ENCODE results near the gene TRABD2B. TPM values are rescaled to one million over a fixed set of nuclear protein-coding genes. Genes with fewer than 3 reads are reported as not detected.

The TRABD2B gene
- total and polyA plus RNA-seq, 2 of the 4 experiments (the other 2 are of a cell fraction), result not detected

DNA sequence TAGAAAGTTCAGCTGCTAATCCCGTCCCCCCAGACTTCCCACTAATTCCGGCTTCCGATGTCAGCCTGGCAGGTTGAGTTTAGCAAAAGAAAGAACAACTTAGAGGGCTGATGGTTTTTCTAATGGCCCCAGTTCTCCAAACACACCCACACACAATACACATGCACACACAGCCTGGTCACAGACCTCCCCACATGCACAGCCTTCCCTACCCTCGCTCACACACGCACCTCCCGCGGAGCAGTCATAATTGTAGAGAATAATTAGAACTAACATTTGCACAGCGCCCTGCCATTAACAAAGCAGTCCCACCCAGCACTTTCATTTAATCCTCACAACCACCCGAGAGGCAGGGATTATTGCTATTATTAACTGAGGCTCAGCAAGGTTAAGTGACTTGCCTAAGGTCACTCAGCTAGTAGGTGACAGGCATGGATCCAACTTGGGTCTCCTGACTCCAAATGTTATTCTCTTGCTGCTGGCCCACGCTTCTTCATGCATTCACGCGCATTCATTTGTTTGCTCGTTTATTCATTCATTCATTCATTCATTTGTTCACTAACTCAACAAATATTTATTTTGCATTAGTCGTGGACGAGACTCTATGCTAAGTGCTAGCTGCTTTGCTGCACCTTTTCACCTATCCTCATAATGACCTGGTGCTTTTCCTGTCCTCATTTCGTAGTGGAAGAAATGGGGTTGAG, 284.4 kb downstream of the TRABD2B start (continued):
- TF ChIP-seq CEBPB (IDR thresholded peaks at IDR 0.05; ENCODE audit: low read depth, low read length), result no peak

- H3K56ac ChIP-seq (ENCODE audit: extremely low read depth, insufficient read depth, low read length), result no peak overlapping the region; the same call in 1 of the 2 replicates
- H3K4me2 ChIP-seq (ENCODE audit: low read depth, low read length), result no peak overlapping the region
- POLR2A ChIA-PET (ENCODE audit: unreplicated experiment), result no interaction called here
- no peaks in the 10 kb centered on the region for H3K79me1 ChIP-seq (ENCODE audit: low read depth in 1 of 2, low read length in 2 of 2)
- no peak overlapping the region for H2AK9ac ChIP-seq (replicated peaks; ENCODE audit: low read depth, low read length, poor library complexity)
- TF ChIP-seq NFE2L2 (IDR thresholded peaks at IDR 0.05; ENCODE audit: low read depth, low read length) (no peak), RCOR1 (IDR thresholded peaks at IDR 0.05; ENCODE audit: insufficient replicate concordance, low read length) (no peak), CEBPB (IDR thresholded peaks at IDR 0.05; ENCODE audit: low read depth, low read length) (no peak), BHLHE40 (IDR thresholded peaks at IDR 0.05; ENCODE audit: low read depth, low read length) (no peak), RFX5 (IDR thresholded peaks at IDR 0.05; ENCODE audit: low read depth, low read length) (no peak), MAFK (IDR thresholded peaks at IDR 0.05; ENCODE audit: low read depth, low read length) (no peak), POLR2A (IDR thresholded peaks at IDR 0.05; ENCODE audit: low read depth, low read length) (no peak), RAD21 (IDR thresholded peaks at IDR 0.05; ENCODE audit: low read length) (no peak), CHD1 (IDR thresholded peaks at IDR 0.05; ENCODE audit: low read depth, low read length) (no peak)
- dilution Hi-C loops (cut with HindIII; ENCODE audit: low sequenced_read_pairs, unreplicated experiment) (no loop called here), in situ Hi-C loops (cut with MboI; ENCODE audit: low sequenced_read_pairs) (loop anchor here (10.0 kb wide), 1 partner anchor 527 kb away; no protein-coding TSS in a partner anchor), intact Hi-C loops (cut with micrococcal nuclease) (loop anchor here (5.0 kb wide), 1 partner anchor 520 kb away; the partner anchor contains the start of gene PDZK1IP1)
- DNase-seq, result no peak
- no peak for ATAC-seq (ENCODE audit: low read depth)
- no peak overlapping the region for H3K23ac ChIP-seq (ENCODE audit: low read depth, low read length)
- H4K8ac ChIP-seq (ENCODE audit: low read depth in 2 of 2, low read length in 2 of 2), result no peak overlapping the region
- H2AK5ac ChIP-seq (ENCODE audit: low read depth, low read length), result no peak overlapping the region
- no peak overlapping the region for H3K4ac ChIP-seq (ENCODE audit: low read depth, low read length)
- H3K4me3 ChIP-seq (ENCODE audit: insufficient read depth, low read depth, low read length), result no peak overlapping the region
- no peak overlapping the region for H3K27ac ChIP-seq (ENCODE audit: insufficient read depth, low read length)
- H3K36me3 ChIP-seq (ENCODE audit: control insufficient read depth, insufficient read depth, low read length), result no peaks in the 10 kb centered on the region
- H3K9me1 ChIP-seq (ENCODE audit: insufficient read depth, low read length), result no peaks in the 10 kb centered on the region
- no peak overlapping the region for H4K91ac ChIP-seq (ENCODE audit: insufficient read depth, low read depth, low read length)
- H3K9ac ChIP-seq (ENCODE audit: low read depth, low read length), result no peak overlapping the region
- H4K20me1 ChIP-seq (ENCODE audit: insufficient read depth, low read length), result no peaks in the 10 kb centered on the region
- H2BK120ac ChIP-seq (ENCODE audit: low read depth, low read length), result no peak overlapping the region
- no peak overlapping the region for H2AFZ ChIP-seq (replicated peaks; ENCODE audit: low read length, poor library complexity)
- peaks cover 60% of the 10 kb centered on the region for H3K27me3 ChIP-seq (ENCODE audit: control insufficient read depth, insufficient read depth, low read length)
- H3K4me1 ChIP-seq (ENCODE audit: control insufficient read depth, insufficient read depth, low read length), result no peaks in the 10 kb centered on the region; the same call in 1 of the 2 replicates
- CTCF ChIA-PET, result interaction anchor here (0.5 to 3.0 kb wide), 5 partner anchors 10 to 323 kb away, joined by 3 to 13 read pairs (median 6); no protein-coding TSS in a partner anchor
- BruUV-seq (replicated peaks), result no TSS peak
- H4K5ac ChIP-seq (ENCODE audit: low read depth, low read length), result no peak overlapping the region
- H2BK15ac ChIP-seq (ENCODE audit: low read depth, low read length), result no peak overlapping the region
- WGBS, 2 experiments (ENCODE audit: extremely low coverage in 2 of 2, insufficient read length in 1 of 2), result 30% methylated on average over 2 of the region's 6 CpGs; no CpG with 5 or more reads in 1 of the 2 experiments
- no peak overlapping the region for H3K18ac ChIP-seq (ENCODE audit: low read depth, low read length)
- no peak overlapping the region for H2BK5ac ChIP-seq (ENCODE audit: low read depth, low read length, poor library complexity, severe bottlenecking)
- no peak overlapping the region for H2BK20ac ChIP-seq (ENCODE audit: low read depth, low read length)
- H3K14ac ChIP-seq (replicated peaks; ENCODE audit: low read depth, low read length), result no peak overlapping the region
- H3K9me3 ChIP-seq (ENCODE audit: control insufficient read depth, insufficient read depth, low read length), result no peaks in the 10 kb centered on the region
Observed at GRCh38 chr1:47711848-47712492, 285.2 kb downstream of the TRABD2B start.
